HG03064 (cell line): Measurements from ENCODE around the gene ZNF77.
"Not testable (repeated sequence)": the region's sequence is repeated elsewhere in the genome, so short reads cannot be mapped to it uniquely, and the experiment has no call there.

Experiments
- ATAC-seq: cut with Tn5 transposase; IDR thresholded peaks from one replicate; pipeline ENCODE4 v1.9.1; 2021; ENCODE audit warnings: low read depth; ENCODE audit not compliant: unreplicated experiment

The ZNF77 gene

DNA sequence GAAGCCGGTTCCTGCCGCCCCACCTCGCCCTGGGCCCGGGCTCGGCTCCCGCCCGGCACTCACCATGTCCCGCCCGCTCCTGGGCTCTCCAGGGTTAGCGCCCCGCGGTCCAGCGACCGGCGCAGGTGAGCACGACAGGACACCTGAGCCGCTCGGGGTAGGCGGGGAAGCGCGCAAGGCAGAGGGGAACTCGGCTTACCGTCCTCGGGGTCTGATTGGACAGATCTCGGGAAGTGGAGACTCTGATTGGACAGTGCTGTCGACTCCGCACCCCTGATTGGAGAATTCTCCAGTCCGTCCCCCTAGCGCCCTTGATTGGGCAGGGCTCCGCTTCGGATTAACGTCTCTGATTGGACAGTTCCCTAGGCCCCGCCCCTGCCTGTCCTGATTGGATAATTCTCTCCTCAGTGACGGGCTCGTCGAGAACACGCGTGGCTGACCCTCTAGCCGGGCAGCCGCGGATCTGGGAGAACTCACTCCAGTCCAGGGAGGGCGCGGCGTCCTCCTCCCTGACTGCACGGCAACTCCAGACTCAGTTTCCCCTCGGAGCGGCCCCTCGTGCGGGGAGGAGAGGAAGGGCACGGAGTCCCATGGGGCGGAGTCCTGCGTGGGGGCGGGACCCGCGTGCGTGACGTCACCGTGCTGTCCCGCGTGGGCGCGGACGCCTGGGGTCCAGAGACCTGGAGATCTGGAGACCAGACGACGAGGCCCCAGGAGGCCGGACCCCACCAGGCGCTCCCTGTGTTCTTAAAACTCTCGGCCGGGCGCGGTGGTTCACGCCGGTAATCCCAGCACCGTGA is at the start of gene ZNF77:
Gene ZNF77 (minus strand): TSS at position 197 of the 800 bp plus-strand sequence. CDS start 131 bp downstream, at position 66.
- ATAC-seq: peak; percentile 87

DNA sequence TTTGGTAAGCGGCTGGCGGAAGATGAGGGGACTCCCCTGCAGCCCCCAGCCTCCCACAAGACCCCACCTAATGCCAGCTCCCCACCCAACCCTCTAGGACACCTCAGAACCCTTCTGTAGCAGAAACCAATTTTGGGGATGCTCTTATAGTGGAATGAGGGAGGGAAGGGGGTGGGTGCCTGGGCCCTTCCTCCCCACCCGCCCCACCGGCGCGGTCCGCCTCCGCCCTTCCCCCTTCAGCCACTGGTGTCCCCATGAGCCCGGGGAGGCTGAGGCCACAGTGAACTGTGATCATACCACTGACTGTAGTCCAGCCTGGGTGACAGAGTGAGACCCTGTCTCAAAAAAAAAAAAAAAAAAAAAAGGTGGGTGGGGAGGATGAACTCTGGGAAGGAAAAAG is 48.8 kb upstream of the ZNF77 start:
- no peak for ATAC-seq

DNA sequence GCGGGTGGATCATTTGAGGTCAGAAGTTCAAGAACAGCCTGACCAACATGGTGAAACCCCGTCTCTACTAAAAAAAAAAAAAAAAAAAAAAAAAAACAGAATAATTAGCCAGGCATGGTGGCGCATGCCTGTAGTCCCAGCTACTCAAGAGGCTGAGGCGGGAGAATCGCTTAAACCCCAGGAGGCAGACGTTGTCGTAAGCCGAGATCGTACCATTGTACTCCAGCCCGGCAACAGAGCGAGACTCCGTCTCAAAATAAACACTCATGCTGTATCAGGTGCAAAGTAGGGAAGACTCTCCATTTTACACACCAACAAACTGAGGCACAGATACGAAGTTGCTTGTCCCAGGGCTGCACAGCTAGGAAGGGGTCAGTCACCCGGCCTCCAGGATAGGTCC is 48.2 kb upstream of the ZNF77 start:
- no peak for ATAC-seq

DNA sequence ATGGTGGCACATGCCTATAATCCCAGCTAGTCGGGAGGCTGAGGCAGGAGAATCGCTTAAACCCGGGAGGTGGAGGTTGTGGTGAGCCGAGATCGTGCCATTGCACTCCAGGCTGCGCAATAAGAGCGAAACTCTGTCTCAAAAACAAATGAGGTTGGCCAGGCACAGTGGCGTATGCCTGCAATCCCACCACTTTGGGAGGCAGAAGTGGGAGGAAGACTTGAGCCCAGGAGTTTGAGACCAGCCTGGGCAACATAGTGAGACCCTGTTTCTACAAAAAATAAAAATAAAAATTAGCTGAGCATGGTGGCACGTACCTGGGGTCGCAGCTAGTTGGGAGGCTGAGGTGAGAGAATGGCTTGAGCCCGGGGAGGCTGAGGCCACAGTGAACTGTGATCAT is 47.6 kb upstream of the ZNF77 start:
- ATAC-seq: not testable (repeated sequence)

DNA sequence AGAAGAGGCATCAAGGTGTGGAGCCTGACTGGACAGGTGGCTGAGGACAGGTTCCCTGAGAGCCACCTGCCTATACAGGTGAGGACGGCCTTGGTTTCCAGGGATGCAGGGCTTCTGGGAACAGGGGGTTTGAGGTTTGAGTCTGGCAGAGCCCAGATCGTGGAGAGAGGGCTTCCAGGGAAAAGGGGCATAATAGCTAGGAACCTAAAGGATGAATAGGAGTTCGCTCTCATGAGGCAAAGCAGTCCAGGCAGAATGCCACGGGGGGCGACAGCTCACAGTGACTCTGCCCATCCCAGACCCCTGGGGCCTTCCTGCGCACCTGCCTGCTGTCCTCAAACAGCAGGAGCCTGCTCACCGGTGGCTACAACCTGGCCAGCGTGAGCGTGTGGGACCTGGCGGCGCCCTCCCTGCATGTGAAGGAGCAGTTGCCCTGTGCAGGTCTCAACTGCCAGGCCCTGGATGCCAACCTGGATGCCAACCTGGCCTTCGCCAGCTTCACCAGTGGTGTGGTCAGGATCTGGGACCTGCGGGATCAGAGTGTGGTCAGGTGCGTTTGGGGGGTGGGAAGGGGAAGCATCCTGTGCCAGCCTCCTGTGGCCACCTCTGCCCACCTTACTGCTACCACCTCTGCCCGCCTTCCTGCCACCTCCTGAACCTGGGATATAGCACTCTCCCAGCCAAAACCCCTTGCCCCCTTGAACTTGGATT is 44.6 kb upstream of the ZNF77 start:
- ATAC-seq: no peak

DNA sequence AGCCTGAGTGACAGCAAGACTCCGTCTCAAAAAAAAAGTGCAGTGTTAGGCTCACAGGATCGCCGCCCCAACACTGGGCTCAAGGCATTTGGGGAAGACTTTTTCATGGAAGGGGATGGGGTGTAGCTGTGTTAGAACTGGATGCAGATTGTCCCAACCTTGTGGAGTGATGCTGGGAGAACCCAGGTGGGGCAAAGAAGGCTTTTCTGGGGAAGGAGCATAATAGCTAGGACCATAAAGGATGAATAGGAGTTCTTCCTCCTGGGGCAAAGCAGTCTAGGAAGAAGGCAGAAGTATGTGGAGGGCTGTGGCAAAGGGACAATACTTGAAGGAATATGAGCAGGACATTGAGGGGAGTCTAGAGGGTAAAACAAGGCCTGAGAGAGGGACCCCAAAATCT is 43.8 kb upstream of the ZNF77 start:
- ATAC-seq: no peak

DNA sequence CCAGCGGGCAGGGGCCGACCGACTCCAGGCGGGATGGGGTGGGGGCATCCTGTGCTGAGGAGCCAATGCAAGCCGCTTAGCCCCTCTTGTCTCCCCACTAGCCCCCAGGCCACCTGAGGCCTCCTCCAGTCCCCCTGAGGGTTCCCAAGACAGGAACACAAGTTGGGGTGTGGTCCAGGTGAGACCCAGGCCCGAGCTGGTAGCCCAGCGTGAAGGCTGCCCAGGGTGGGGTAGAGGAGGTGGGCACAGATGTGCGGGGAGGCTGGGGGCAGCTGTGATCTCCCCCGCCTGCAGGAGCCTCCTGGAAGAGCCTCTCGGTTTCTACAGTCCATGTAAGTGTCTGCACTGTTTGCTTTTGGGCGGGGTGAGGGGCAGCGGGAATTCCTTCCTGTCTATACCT is 43.0 kb upstream of the ZNF77 start:
- no peak for ATAC-seq

DNA sequence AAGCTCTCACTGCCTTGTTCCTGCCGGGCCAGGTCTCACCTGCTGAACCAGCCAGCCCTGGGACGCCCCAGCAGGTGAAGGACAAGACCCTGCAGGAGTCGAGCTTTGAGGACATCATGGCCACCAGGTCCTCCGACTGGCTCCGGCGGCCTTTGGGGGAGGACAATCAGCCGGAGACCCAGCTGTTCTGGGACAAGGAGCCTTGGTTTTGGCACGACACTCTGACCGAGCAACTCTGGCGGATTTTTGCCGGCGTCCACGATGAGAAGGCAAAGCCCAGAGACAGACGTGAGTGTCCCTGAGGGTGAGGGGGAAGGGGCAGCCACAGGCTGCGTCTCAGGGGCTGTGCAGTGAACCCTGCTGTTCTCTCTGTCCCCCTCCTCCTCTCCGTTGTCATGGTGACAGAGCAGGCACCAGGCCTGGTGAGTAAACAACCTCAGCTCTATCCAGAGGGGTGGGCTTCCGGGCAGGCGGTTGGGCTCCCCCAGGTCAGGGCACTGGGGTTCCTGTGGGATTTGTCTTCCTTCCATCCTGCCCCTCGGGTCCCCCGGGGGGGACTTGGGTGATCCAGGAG is 42.3 kb upstream of the ZNF77 start:
- no peak for ATAC-seq

DNA sequence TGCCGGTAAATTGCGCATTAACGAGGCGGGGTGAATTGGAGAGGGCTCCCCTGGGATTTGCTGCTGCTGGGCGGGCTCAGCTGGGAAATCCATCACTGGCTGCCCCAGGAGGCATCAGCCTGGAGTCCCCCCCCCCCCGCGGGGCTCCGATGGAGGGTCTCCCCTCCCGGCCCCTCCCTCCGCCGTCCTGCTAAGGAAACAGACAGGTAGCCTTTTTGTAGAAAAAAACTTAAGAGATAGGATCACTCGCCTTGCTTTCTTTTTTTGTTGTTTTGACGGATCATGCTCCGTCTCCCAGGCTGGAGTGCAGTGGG is 39.4 kb upstream of the ZNF77 start:
- no peak for ATAC-seq

DNA sequence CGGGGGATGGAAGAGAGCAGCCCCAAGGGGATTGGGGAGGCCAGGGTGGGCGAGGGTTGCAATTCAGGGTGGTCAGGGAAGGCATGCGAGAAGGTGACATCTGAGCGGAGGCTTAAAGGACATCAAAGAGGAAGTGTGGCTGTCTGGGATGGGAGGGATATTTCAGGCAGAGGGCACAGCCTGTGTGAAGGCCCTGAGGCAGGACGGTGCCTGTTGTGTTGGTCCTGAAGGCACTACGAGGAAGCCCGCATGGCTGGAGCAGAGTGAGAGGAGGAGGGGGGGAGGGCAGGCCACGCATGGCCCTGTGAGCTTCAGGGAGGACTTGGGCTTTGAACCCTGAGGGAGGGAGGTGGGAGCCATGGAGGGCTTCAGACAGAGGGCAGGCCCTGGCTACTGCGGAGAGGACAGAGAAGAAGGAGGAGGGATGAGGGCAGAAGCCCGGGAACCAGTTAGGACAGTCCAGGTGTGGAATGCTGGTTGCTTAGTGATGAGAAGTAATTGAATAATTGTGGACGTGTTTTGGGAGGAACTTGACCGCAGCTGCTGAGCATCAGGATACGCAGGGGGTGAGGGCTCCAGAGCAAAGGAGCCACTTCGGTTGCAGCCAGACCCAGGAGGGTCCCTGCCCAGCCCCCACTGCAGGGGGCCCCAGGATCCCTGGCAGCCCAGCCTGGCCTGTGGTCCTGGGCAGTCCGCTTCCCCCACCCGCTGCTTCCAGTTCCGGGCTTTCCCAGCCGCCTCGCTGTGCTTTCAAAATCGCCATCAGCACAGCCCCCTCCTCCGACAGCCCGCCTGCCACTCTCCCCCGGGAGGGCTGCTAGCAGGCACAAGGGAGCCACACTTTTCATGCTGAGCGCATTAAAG is 38.8 kb upstream of the ZNF77 start:
- ATAC-seq: no peak

DNA sequence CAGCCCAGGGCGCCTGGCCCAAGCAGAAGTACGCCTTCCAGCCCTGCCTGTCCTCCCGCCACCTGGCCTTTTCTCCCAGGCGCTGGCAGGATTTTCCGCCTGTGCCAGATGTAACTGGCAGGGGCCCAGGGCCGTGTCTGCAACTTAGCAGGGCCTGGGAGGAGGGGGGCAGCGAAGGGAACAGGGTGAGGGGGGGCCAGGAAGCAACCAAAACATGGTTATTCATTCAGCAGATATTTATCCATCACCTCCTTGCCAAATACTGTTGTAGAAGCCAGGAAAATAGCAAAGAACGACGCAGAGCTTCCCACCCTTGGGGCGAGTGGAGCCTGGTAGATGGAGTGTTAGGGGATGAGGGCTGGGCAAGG is 38.2 kb upstream of the ZNF77 start:
- ATAC-seq: no peak

DNA sequence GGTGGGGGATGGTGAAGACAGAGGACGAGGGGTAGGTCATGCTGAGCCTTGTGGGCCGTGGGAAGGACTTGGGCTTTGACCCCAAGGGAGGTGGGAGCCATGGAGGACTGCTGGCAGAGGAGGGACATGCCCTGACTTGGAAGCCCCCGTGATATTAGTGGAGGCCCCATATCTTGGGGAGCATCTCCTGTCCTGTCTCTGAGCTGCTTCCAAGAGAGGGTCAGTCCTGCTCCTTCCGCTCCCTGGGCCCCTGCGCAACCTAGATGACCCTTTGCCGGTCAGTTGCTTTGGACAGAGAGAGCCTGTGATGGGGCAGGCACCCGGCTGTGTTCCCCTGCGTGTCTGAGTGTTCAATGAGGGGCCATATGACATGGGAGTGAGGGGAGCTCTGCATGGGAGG is 37.8 kb upstream of the ZNF77 start:
- ATAC-seq: no peak

DNA sequence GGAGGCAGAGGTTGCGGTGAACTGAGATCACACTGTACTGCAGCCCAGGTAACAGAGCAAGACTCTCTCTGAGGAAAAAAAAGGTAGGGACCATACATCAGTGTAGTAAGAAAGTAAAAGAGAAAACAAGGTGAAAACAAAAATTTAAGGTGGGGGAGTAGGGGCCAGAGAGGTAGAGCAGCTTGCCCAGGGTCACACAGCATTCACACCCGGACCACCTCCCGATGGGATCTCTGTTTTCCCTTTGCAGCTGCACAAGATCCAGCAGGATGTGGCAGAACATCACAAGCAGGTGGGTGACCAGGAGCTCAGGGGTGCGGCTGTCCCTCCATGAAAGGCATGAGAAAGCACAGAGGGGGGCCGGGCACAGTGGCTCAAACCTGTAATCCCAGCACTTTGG is 37.1 kb upstream of the ZNF77 start:
- ATAC-seq: no peak

DNA sequence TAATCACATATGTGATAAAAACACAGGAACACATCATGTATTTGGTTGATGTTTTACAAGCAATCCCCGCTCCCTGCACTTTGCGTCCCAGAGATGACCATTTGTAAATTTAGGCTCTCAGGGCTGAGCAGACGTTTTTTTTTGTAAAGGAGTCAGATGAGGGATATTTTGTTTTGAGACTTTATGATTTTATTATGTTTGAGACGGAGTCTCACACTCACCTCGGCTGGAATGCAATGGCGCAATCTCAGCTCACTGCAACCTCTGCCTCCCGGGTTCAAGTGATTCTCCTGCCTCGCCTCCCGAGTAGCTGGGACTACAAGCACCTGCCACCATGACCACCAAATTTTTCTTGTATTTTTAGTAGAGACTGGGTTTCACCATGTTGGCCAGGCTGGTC is 34.0 kb upstream of the ZNF77 start:
- ATAC-seq: no peak

DNA sequence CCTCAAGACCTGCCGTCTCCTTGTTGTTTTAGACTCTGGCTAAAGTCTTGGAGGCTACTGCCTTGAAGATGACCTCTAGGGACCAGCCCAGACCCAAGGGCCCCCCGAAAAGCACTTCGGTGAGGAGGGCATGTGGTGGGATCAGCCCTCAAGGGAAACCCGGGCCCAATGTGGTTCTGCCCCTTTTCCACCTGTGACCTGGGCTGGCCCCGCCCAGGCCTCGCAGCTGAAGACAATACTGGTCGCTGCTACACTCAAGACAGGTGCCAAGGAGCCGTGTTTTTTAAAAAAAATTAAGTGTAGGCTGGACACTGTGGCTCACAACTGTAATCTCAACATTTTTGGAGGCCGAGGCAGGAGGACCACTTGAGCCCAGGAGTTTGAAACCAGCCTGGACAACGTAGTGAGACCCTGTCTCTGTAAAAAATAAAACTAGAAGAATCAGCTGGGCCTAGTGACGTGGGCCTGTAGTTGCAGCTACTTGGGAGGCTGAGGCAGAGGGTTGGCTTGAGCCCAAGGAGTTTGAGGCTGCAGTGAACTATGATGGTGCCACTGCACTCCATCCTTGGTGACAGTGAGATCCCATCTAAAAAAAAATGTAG is 33.5 kb upstream of the ZNF77 start:
- ATAC-seq: no peak

DNA sequence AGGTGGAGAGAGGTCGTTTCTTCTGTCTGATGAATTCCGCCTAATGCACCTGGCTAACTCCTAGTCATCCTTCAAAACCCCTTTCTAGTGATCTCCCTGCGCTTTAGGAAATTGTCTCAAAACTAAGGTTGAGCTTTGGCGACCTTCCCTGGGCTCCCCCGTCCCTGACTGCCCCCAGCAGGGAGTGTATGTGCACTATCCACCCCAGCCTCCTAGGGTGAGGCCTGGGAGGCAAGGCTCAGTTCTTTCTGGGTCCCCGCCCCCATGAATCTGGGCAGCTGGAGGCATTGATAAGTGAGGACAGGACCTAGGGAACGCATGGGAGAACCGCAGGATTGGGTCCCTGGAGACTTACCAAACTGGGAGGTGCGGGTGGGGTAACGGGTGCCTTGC is 33.0 kb upstream of the ZNF77 start:
- ATAC-seq: no peak

DNA sequence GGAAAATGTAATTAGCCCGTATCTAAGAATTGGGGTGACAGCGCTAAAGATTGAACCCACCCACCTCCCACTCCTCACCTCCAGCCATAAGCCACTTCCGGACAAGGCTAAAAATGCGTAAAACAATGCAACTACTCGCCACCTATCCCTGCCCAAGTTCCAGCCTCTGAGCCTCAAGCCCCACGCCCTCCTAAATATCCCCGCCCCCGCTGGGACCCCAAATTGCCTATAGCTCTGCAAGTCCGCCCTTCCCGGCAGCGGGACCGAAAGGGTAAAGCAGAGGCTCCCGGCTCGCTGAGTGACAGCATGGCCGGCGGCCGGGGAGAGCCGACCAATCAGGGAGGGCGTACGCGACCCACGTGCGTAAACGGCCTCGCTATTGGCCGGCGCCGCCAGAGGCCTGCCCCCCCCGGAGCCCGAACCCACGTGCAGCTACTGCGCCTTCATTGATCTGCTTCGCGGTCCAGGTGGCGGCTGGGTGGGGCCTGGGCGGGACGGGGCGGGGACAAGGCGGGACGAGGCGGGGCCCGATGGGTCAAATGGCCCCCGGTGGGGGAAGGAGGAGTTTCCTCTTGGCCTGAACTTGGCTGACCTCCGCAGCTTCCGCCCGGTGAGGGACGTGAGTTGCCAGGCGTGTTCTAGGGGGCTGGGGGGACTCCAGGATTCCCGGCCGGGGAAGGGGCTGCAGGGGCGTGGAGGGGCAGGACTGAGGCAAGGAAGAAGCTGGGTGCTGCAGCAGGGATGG is 32.4 kb upstream of the ZNF77 start, which contains the start of gene TLE6:
Gene TLE6 (plus strand): TSS at position 564 of the 745 bp plus-strand sequence. CDS start 670 bp downstream, outside the sequence.
- peak; percentile 77 for ATAC-seq

DNA sequence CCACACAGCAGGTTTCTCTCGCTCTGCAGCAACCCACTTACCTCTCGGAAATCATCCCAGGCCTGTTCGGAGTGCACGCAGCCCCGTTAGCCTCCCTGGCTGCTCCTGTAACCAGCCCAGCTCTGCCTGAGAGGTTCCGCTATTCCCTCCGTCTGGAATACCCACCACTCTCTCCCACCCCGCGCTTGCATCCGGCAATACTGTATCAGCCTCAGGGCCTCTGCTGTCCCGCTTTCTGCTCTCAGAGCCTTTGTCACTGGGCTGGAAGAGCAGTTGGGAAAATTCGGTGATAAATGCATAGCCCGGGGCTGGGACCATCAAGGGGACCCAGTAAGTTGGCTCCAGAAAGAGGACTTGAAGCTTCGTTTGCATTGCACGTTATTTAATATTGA is 31.8 kb upstream of the ZNF77 start:
- peak; percentile 13 for ATAC-seq

DNA sequence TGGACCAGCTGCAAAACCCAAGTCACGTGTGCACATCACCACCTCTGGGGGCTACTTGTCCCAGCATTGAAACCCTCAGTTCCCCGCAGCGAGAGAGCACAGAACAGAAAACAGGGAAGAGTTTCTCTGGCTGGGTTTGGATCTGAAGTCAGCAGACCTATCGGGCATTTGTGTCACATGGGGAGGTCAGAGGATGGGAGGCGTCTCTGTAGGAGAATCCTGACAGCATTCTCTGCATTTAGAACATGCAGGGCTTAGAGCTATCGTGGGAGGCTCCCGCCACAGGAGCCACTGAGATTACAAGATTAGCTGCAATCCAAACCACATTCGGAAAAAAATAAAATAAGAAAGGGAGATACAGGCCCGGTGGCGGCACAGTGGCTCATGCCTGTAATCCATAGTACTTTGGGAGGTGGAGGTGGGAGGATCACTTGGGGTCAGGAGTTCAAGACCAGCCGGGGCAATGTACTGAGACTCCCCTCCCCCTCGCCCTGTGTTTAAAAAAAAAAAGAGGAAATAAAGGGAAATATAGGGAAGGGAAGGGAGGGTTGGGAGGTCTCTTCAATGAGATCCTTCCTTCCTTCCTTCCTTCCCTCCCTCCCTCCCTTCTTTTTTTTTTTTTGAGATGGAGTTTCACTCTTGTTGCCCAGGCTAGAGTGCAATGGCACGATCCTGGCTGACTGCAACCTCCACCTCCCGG is 29.7 kb upstream of the ZNF77 start:
- ATAC-seq: no peak
